ENCODE data around the gene DICER1. TPM values are rescaled to one million over a fixed set of nuclear protein-coding genes. Genes with fewer than 3 reads are reported as not detected.

Gene DICER1
- total and polyA plus RNA-seq, 2 experiments from 2014 or later = 21.4 to 59.2 TPM

Small RNA genes within 50 kb of the gene (microRNA-seq; reads per million reads assigned to microRNA genes)
- gene MIR3173 = 1.8 reads per million

Small RNA genes within 50 kb of the gene (small RNA-seq; reads per million reads assigned to genes)
- not detected for gene MIR3173 (ENCODE audit: low replicate concordance)

Other genes with a start within 250 kb of the DICER1 start
- gene CLMN, start 162.4 kb upstream of the DICER1 start, total RNA-seq (2014; rRNA removed; shearing (Covaris generic)) = 5.2 and 5.7 TPM in 2 replicates
- gene CLMN, start 162.4 kb upstream of the DICER1 start, polyA plus RNA-seq (2016; fragmentation: Nextera tagmentation; extraction: Ambion mirVana) = 2.8 and 3.2 TPM in 2 replicates